SK-N-SH treated with all-trans-retinoic acid at 6 μM for 48 hours (cell line): Measurements from ENCODE around the gene PDCD4.

Experiments
- ATAC-seq: fragments of 200-7000 bp; cut with Tn5 transposase; 3 replicates; pipeline ENCODE4 v1.9.1; 2020; ENCODE audit warnings: mild to moderate bottlenecking, moderate library complexity
- ARNTL ChIP-seq: fragments of 450-650 bp; formaldehyde crosslinking; IDR thresholded peaks from 2 replicates; pipeline ENCODE4 v1.5.0; 2020; ENCODE audit warnings: low read depth, mild to moderate bottlenecking, moderate library complexity, borderline replicate concordance
- BACH2 ChIP-seq: fragments of 250-450 bp; sonication (Bioruptor Pico); IDR thresholded peaks from 2 replicates; pipeline ENCODE4 v1.9.0; 2021; ENCODE audit warnings: mild to moderate bottlenecking, borderline replicate concordance
- CSDC2 ChIP-seq: fragments of 250-450 bp; sonication (Bioruptor Pico); IDR thresholded peaks from 2 replicates; pipeline ENCODE4 v1.5.0; 2020; ENCODE audit warnings: mild to moderate bottlenecking, moderate library complexity
- ESRRG ChIP-seq: fragments of 250-450 bp; sonication (Bioruptor Pico); IDR thresholded peaks from 2 replicates; pipeline ENCODE4 v1.6.1; 2021; ENCODE audit warnings: mild to moderate bottlenecking
- GLIS3 ChIP-seq: fragments of 250-450 bp; sonication (Bioruptor Pico); IDR thresholded peaks from 2 replicates; pipeline ENCODE4 v1.5.0; 2020; ENCODE audit warnings: mild to moderate bottlenecking, moderate library complexity
- OSR1 ChIP-seq: fragments of 250-450 bp; sonication (Bioruptor Pico); IDR thresholded peaks from 2 replicates; pipeline ENCODE4 v1.8.0; 2022; ENCODE audit warnings: moderate library complexity, mild to moderate bottlenecking, inconsistent platforms
- PPARA ChIP-seq: fragments of 250-450 bp; sonication (Bioruptor Pico); IDR thresholded peaks from 2 replicates; pipeline ENCODE4 v1.5.0; 2020; ENCODE audit warnings: mild to moderate bottlenecking, borderline replicate concordance
- RARB ChIP-seq: fragments of 250-450 bp; sonication (Bioruptor Pico); IDR thresholded peaks from 2 replicates; pipeline ENCODE4 v1.8.0; 2021; ENCODE audit warnings: mild to moderate bottlenecking, moderate library complexity
- SNAI2 ChIP-seq: fragments of 250-450 bp; sonication (Bioruptor Pico); IDR thresholded peaks from 2 replicates; pipeline ENCODE4 v1.5.0; 2020; ENCODE audit warnings: mild to moderate bottlenecking, moderate library complexity
- TCF4 ChIP-seq: fragments of 250-450 bp; sonication (Bioruptor Pico); IDR thresholded peaks from 2 replicates; pipeline ENCODE4 v1.8.0; 2021; ENCODE audit warnings: mild to moderate bottlenecking, moderate library complexity, borderline replicate concordance
- TOX ChIP-seq: fragments of 250-450 bp; sonication (Bioruptor Pico); IDR thresholded peaks from 2 replicates; pipeline ENCODE4 v1.8.0; 2021; ENCODE audit warnings: mild to moderate bottlenecking, moderate library complexity, borderline replicate concordance
- ZC3H10 ChIP-seq: fragments of 250-450 bp; sonication (Bioruptor Pico); IDR thresholded peaks from 2 replicates; pipeline ENCODE4 v1.5.1; 2021; ENCODE audit warnings: mild to moderate bottlenecking, moderate library complexity
- ZFP3 ChIP-seq: fragments of 250-450 bp; sonication (Bioruptor Pico); IDR thresholded peaks from 2 replicates; pipeline ENCODE4 v1.5.0; 2020; ENCODE audit warnings: mild to moderate bottlenecking, moderate library complexity
- ZFP30 ChIP-seq: fragments of 450-650 bp; formaldehyde crosslinking; IDR thresholded peaks from 2 replicates; pipeline ENCODE4 v1.5.0; 2022; ENCODE audit warnings: mild to moderate bottlenecking, moderate library complexity
- ZNF565 ChIP-seq: fragments of 450-650 bp; formaldehyde crosslinking; conservative IDR thresholded peaks from 2 replicates; pipeline ENCODE4 v1.5.0; 2020; ENCODE audit warnings: low read depth, mild to moderate bottlenecking, moderate library complexity
- ZNF70 ChIP-seq: fragments of 450-650 bp; formaldehyde crosslinking; IDR thresholded peaks from 2 replicates; pipeline ENCODE4 v1.5.0; 2020; ENCODE audit warnings: mild to moderate bottlenecking, moderate library complexity
- ZNF8 ChIP-seq: fragments of 450-650 bp; formaldehyde crosslinking; IDR thresholded peaks from 2 replicates; pipeline ENCODE4 v1.5.0; 2020; ENCODE audit warnings: mild to moderate bottlenecking, moderate library complexity
- TF ChIP-seq, protein P1 (sequence below): fragments of 250-450 bp; sonication (Bioruptor Pico); IDR thresholded peaks from 2 replicates; pipeline ENCODE4 v1.8.0; 2020; ENCODE audit warnings: mild to moderate bottlenecking, moderate library complexity, borderline replicate concordance
- TF ChIP-seq, protein P2 (sequence below): fragments of 250-450 bp; sonication (Bioruptor Pico); IDR thresholded peaks from 2 replicates; pipeline ENCODE4 v1.5.1; 2021; ENCODE audit warnings: mild to moderate bottlenecking, moderate library complexity
- TF ChIP-seq, protein P3 (sequence below): fragments of 250-450 bp; sonication (Bioruptor Pico); IDR thresholded peaks from 2 replicates; pipeline ENCODE4 v1.5.1; 2020; ENCODE audit warnings: low read depth, mild to moderate bottlenecking, moderate library complexity

The PDCD4 gene

DNA sequence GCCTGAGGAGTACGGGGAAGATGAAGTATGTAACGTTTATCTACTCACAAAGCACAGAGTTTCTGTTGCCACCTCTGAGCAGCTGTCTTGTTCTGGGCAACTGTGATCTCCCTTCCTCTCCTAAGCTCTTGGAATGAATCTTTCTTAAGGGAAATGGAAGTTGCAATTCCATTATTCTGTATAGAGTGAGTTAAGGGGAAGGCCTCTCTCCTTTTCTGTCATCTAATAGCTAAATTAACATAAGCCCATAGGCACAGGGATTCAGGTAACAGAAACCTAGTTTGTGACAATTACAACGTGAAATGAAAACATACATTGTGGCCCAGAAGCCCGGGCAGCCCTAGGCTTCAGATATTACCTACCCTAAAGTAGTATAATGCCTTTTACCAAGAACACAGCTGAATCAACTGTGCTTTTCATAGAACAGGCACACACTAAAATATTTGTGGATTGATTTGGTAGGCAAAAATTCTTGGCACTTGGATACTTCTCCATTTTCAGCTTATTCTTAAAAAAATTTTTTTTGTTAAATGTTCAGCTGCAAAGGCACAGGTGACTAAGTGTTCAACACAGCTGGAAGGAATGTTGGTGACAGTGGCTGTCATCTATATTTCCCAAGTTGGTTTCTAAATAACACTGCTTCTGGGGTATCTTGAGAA lies 3.8 kb upstream of the PDCD4 start:
- no peak for TF ChIP-seq ZFP3
- no peak for TF ChIP-seq BACH2 (CRISPR knock-in tag)
- no peak for TF ChIP-seq RARB (CRISPR knock-in tag)
- no peak for TF ChIP-seq GLIS3 (CRISPR knock-in tag)
- TF ChIP-seq OSR1 (CRISPR knock-in tag) = no peak
- TF ChIP-seq, protein P1, sequence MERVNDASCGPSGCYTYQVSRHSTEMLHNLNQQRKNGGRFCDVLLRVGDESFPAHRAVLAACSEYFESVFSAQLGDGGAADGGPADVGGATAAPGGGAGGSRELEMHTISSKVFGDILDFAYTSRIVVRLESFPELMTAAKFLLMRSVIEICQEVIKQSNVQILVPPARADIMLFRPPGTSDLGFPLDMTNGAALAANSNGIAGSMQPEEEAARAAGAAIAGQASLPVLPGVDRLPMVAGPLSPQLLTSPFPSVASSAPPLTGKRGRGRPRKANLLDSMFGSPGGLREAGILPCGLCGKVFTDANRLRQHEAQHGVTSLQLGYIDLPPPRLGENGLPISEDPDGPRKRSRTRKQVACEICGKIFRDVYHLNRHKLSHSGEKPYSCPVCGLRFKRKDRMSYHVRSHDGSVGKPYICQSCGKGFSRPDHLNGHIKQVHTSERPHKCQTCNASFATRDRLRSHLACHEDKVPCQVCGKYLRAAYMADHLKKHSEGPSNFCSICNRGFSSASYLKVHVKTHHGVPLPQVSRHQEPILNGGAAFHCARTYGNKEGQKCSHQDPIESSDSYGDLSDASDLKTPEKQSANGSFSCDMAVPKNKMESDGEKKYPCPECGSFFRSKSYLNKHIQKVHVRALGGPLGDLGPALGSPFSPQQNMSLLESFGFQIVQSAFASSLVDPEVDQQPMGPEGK = no peak
- TF ChIP-seq ARNTL = no peak
- no peak for TF ChIP-seq ESRRG (CRISPR knock-in tag)
- no peak for TF ChIP-seq ZNF8
- TF ChIP-seq TCF4 (CRISPR knock-in tag) = no peak
- TF ChIP-seq SNAI2 = no peak
- TF ChIP-seq ZC3H10 (CRISPR knock-in tag) = no peak
- TF ChIP-seq, protein P2, sequence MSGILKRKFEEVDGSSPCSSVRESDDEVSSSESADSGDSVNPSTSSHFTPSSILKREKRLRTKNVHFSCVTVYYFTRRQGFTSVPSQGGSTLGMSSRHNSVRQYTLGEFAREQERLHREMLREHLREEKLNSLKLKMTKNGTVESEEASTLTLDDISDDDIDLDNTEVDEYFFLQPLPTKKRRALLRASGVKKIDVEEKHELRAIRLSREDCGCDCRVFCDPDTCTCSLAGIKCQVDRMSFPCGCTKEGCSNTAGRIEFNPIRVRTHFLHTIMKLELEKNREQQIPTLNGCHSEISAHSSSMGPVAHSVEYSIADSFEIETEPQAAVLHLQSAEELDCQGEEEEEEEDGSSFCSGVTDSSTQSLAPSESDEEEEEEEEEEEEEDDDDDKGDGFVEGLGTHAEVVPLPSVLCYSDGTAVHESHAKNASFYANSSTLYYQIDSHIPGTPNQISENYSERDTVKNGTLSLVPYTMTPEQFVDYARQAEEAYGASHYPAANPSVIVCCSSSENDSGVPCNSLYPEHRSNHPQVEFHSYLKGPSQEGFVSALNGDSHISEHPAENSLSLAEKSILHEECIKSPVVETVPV (CRISPR knock-in tag) = no peak
- TF ChIP-seq TOX (CRISPR knock-in tag) = no peak
- TF ChIP-seq ZNF70 (CRISPR knock-in tag) = no peak
- TF ChIP-seq, protein P3, sequence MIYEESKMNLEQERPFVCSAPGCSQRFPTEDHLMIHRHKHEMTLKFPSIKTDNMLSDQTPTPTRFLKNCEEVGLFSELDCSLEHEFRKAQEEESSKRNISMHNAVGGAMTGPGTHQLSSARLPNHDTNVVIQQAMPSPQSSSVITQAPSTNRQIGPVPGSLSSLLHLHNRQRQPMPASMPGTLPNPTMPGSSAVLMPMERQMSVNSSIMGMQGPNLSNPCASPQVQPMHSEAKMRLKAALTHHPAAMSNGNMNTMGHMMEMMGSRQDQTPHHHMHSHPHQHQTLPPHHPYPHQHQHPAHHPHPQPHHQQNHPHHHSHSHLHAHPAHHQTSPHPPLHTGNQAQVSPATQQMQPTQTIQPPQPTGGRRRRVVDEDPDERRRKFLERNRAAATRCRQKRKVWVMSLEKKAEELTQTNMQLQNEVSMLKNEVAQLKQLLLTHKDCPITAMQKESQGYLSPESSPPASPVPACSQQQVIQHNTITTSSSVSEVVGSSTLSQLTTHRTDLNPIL (CRISPR knock-in tag) = no peak
- no peak for TF ChIP-seq ZFP30
- TF ChIP-seq PPARA (CRISPR knock-in tag) = no peak
- ATAC-seq = no peak

DNA sequence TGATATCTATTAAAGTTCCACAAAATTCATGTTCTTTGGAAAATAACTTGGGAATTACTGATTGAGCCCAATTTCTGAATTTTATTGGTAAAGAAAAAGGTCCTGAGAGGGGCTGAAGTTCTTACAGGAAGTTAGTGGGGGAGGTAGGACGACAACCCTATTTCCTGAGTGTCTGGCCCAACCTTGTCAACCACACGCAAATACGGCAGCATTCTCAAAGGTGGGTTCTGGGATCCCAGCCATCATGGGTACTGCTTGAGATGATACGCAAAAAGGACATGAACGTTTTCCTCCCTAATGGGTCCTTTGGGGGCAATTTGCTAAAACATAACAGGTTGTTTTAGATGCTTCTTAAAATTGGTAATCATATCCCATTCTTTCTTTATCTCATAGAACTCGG lies 2.7 kb upstream of the PDCD4 start:
- no peak for ATAC-seq
- TF ChIP-seq CSDC2 (CRISPR knock-in tag) (no peak), ARNTL (no peak), ZNF565 (CRISPR knock-in tag) (no peak), ZFP3 (no peak), ZFP30 (no peak), ESRRG (CRISPR knock-in tag) (no peak), RARB (CRISPR knock-in tag) (no peak), ZNF8 (no peak), TOX (CRISPR knock-in tag) (no peak), ZNF70 (CRISPR knock-in tag) (no peak)
- TF ChIP-seq, protein P2 (CRISPR knock-in tag) = no peak
- TF ChIP-seq, protein P3 (CRISPR knock-in tag) = no peak

DNA sequence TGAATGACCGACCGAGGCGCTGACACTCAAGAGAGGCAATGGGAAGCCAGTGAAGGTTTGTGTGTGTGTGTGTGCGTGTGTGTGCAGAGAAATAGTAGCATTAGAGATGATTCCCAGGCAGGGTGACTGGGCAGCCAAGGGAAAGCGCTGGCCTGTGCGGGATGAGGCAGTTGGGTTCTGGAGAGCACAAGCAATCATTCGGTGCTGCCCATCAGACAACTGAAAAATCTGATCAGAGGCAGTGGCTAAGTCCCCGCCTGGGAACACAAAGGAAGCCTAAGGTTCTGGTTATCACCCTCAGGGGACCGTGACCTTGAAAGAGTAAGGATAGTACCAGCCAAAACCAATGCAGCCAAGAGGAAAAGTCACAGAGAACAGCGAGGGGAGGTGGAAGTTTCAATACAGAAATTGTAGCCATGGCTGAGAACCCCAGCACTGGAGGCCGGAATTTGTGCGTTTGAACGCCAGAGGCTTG lies 868 bp upstream of the PDCD4 start:
- no peak for TF ChIP-seq ZFP30
- TF ChIP-seq TCF4 (CRISPR knock-in tag) = 0 out of 2 replicates have a peak, but pooled peaks have one; percentile 20
- ATAC-seq = no peak
